AG10803 (cell line): ENCODE data around the gene IL10RB.
A peak's percentile ranks its signal among the peaks of the same experiment; 100 is the strongest.

ENCODE experiments used
- DNase-seq: peaks from one replicate; pipeline ENCODE4 v3.0.0; 2010; ENCODE audit warnings: low read depth
- H3K4me3 ChIP-seq: 2 replicates; pipeline ENCODE4 v1.5.1; 2011; ENCODE audit warnings: mild to moderate bottlenecking, low read length, control low read depth
- TF ChIP-seq, protein P1 (sequence below): conservative IDR thresholded peaks from 2 replicates; pipeline ENCODE4 v1.5.1; 2011; ENCODE audit warnings: mild to moderate bottlenecking, low read length, control low read depth, inconsistent platforms

Gene IL10RB

DNA sequence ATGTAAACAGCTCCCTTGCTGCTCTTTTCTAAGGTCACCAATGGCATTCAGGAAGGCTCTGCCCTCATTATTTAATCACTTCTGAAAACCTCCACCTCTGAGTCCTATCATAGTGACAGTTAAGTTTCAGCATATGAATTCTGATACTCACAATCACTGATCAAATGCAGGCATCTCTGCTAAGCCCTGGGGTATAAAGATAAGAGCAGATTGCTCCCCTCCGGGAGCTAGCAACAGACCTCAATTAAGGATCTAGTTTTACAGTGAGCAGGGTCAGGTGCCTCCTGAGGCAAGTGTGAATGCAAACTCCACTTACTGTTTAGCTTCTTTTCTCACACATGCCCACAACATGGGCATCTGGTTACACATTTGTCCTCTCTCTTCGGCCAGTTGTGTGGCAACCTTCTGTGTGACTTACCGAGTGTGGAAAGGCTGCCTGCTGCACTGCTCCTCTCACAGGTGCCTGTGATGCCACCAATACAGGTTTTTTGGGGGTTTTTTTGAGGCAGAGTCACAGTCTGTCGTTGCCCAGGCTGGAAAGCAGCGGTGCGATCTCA lies 15.0 kb downstream of the IL10RB start:
- no peak for DNase-seq
- no peak overlapping the region for H3K4me3 ChIP-seq
- TF ChIP-seq, protein P1, sequence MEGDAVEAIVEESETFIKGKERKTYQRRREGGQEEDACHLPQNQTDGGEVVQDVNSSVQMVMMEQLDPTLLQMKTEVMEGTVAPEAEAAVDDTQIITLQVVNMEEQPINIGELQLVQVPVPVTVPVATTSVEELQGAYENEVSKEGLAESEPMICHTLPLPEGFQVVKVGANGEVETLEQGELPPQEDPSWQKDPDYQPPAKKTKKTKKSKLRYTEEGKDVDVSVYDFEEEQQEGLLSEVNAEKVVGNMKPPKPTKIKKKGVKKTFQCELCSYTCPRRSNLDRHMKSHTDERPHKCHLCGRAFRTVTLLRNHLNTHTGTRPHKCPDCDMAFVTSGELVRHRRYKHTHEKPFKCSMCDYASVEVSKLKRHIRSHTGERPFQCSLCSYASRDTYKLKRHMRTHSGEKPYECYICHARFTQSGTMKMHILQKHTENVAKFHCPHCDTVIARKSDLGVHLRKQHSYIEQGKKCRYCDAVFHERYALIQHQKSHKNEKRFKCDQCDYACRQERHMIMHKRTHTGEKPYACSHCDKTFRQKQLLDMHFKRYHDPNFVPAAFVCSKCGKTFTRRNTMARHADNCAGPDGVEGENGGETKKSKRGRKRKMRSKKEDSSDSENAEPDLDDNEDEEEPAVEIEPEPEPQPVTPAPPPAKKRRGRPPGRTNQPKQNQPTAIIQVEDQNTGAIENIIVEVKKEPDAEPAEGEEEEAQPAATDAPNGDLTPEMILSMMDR: no peak

DNA sequence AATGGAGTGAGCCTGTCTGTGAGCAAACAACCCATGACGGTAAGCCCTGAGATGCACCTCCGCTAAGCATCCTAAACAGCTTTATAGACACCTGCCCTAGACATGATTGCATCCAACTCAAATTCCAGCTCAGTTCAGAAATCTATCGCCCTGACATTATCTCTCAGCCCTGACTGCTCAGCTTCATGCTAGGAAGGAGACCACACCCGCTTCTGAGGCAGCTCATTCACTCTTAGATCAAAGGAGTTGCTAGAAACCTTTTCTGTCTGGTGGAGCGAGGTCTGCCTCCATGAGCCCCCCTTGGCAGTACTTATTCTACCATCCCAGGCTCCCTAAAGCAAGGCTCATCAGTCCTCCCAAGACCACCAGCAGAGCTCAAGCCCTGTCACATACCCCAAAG lies 17.0 kb downstream of the IL10RB start:
- no peak for DNase-seq
- TF ChIP-seq, protein P1: no peak
- no peak overlapping the region for H3K4me3 ChIP-seq

DNA sequence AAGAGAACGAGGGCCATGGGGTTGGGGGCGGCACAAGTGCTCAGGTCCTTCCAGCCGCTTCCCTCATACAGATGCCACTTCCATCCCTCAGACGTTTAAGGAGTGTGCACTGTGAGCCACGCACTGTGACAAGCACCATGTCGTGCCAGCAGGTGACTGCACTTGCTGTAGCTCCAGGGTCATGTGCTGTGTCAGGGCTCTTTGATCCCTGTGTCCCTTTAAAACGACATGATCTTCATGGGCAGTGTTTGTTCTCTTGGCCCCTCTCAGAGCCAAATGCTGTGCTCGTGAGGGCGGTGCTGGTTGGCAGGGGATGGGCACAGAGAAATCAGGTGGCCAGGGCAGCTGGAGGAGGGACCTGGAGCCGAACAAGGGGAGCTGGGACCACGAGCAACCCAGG lies 19.9 kb downstream of the IL10RB start:
- TF ChIP-seq, protein P1: no peak

DNA sequence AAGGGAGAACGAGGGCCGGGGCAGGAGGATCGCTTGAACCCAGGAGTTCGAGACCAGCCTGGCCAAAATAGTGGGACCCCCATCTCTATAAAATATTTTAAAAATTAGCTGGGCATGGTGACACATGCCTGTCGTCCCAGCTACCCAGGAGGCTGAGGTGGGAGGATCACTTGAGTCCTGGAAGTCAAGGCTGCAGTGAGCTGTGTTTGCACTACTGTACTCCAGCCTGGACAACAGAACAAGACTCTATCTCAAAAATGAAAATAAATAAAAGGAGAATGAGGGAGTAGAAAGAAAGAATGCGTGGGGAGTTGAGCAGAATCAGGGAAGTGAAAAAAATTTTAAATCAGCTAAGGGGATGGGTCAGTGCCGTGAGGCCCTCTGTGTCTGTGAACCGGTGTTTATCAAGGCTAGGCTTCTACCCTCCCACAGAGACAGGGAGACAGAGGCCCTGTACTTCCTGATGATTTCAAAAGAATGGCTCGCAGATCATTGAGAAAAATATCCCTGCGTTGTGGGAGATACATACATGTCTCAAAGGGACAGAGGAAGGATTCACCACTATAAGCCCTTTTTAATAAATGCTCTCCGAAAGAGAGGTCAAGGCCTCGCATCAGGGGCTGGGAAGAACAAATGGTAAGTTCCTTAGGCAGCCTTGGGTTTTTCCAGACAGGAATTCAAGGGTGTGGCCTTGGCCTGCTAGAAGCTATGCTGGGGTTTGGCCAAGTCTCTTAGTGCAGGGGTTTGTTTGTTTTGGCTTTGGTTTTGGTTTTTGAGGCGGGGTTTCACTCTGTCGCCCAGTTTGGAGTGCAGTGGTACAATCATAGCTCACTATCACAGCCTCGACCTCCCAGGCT lies 20.7 kb downstream of the IL10RB start:
- no peak overlapping the region for H3K4me3 ChIP-seq
- DNase-seq: peak; percentile 61
- TF ChIP-seq, protein P1: no peak

More for the DNA sequence above, 19.9 kb downstream of the IL10RB start:
- DNase-seq: no peak
- no peak overlapping the region for H3K4me3 ChIP-seq

DNA sequence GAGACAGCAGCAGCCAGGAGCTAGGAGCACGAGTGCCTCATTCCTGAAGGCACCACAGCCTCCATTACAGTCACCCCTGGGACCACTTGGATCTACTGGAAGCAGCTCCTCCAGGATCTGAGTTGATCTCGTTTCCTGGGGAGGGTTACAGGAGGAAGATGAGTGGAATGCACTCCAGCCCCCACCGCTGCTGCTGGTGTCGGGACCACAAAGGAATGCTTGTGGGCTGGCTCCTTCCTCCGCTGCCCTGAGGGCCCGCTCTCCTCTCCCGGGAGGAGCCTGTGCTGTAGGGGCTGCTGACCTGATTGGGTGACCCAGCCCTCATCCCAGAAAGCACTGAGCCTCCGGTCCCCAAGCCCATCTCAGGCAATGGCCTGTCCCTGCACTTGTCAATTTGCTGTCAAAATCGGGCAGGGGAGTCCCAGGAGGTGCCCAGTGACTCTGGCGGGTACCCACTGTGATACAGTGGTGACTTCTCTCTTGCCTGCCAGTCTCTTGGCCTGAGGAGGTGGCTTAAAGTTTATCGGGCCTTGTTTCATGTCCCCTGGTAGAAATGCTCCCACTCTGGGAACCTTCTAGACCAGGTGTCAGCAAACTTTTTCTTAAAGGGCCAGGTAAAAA lies 23.1 kb downstream of the IL10RB start:
- H3K4me3 ChIP-seq: no peak overlapping the region
- TF ChIP-seq, protein P1: no peak
- DNase-seq: peak; percentile 44

DNA sequence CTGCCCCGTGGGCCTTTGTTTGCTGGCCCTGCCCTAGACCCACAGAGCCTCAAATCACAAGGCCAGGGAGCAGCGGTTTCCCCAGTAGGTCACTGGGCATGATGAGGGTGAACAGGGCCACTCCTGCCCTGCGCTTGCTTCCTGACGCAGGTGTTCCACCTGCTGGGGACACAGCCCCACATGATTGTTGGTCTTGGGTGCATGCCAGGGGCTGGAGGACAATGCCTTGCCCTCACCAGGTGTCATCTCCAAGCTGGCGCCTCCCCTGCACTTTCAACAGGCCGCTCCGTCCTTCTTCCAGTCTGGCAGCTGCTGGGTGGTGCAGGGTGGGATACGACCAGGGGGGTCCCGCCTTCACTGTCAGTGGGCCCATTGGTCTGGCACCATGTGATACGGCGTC lies 24.3 kb downstream of the IL10RB start:
- TF ChIP-seq, protein P1: no peak
- no peak for DNase-seq
- H3K4me3 ChIP-seq: no peak overlapping the region
